ENCODE results near the gene RHOF. TPM values are rescaled to one million over a fixed set of nuclear protein-coding genes. Genes with fewer than 3 reads are reported as not detected.

Gene RHOF
- total RNA-seq, 4 donors from 2014 or later = 5.1 to 27.6 (median 13.1) TPM

DNA sequence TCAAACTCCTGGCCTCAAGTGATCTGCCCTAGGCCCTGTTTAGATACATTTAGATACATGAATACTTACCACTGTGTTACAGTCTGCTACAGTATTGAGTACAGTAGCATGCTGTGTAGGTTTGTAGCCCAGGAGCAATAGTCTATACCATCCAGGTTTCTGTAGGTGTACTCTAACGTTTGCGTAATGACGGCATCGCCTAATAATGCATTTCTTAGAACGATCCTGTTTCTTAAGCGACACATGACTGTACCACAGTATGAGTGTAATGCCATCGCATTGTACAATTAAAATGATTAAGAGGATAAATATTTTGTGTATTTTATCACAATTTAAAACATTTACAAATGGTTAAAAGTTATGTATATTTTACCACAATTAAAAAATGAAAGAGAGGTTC lies 62.0 kb downstream of the RHOF start:
- H3K9me3 ChIP-seq = no peaks in the 10 kb centered on the region
- TF ChIP-seq, protein P1, sequence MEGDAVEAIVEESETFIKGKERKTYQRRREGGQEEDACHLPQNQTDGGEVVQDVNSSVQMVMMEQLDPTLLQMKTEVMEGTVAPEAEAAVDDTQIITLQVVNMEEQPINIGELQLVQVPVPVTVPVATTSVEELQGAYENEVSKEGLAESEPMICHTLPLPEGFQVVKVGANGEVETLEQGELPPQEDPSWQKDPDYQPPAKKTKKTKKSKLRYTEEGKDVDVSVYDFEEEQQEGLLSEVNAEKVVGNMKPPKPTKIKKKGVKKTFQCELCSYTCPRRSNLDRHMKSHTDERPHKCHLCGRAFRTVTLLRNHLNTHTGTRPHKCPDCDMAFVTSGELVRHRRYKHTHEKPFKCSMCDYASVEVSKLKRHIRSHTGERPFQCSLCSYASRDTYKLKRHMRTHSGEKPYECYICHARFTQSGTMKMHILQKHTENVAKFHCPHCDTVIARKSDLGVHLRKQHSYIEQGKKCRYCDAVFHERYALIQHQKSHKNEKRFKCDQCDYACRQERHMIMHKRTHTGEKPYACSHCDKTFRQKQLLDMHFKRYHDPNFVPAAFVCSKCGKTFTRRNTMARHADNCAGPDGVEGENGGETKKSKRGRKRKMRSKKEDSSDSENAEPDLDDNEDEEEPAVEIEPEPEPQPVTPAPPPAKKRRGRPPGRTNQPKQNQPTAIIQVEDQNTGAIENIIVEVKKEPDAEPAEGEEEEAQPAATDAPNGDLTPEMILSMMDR (IDR thresholded peaks at IDR 0.05) = no peak
- TF ChIP-seq POLR2A (IDR thresholded peaks at IDR 0.05) = no peak
- no peaks in the 10 kb centered on the region for H3K4me1 ChIP-seq
- no peak overlapping the region for H3K27ac ChIP-seq
- H3K4me3 ChIP-seq = no peak overlapping the region
- no peaks in the 10 kb centered on the region for H3K36me3 ChIP-seq
- DNase-seq = no peak
- intact Hi-C loops (cut with DNase I; ENCODE audit: low total_unique reads) = no loop called here
- H3K27me3 ChIP-seq = no peaks in the 10 kb centered on the region

DNA sequence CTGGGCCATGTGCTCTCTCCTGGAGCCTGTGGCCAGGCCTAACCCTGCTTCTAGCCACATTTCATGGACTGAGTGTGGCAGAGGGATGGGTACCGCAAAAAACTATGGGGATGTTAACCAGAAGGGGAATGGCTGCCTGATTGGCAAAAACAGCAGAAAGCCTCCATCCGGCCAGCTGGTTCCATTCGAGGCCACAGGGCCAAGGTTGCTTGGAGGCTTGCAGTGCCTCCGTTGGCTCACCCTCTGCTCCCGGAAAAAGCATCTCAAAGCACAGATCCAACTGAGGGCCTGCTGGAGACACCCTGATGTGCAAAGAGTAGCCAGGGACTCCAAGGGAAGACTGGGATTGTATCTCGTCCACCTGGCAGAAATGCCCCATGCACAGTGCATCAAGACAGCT lies 64.5 kb downstream of the RHOF start:
- H3K9me3 ChIP-seq = no peaks in the 10 kb centered on the region
- H3K4me3 ChIP-seq = no peak overlapping the region
- DNase-seq = no peak
- no peaks in the 10 kb centered on the region for H3K36me3 ChIP-seq
- no peaks in the 10 kb centered on the region for H3K4me1 ChIP-seq
- TF ChIP-seq, protein P1 (IDR thresholded peaks at IDR 0.05) = no peak
- TF ChIP-seq POLR2A (IDR thresholded peaks at IDR 0.05) = no peak
- no peaks in the 10 kb centered on the region for H3K27me3 ChIP-seq
- no peak overlapping the region for H3K27ac ChIP-seq
- intact Hi-C loops (cut with DNase I; ENCODE audit: low total_unique reads) = no loop called here

Other genes with a start within 250 kb of the RHOF start
- 10 to 100 TPM in 3 of 4 donors, 1 to 10 TPM in 1; 6.1 to 78.0 (median 19.8) TPM for gene KDM2B, start 212.7 kb downstream of the RHOF start, total RNA-seq
- gene ORAI1, start 167.2 kb downstream of the RHOF start, total RNA-seq = 10 to 100 TPM in 3 of 4 donors, 1 to 10 TPM in 1; 1.8 to 20.0 (median 13.8) TPM
- gene MORN3, start 124.0 kb downstream of the RHOF start, total RNA-seq = 1 to 10 TPM in 1 of 4 donors, under 1 TPM in 1, not detected in 2; 0.27 to 1.9 TPM
- 10 to 100 TPM in 3 of 4 donors, 1 to 10 TPM in 1; 1.0 to 35.2 (median 19.6) TPM for gene TMEM120B, start 80.9 kb downstream of the RHOF start, total RNA-seq
- gene SETD1B, start 10.3 kb upstream of the RHOF start, total RNA-seq = 10 to 100 TPM in 1 of 4 donors, 1 to 10 TPM in 3; 1.3 to 63.6 (median 5.6) TPM
- 1 to 10 TPM in 1 of 4 donors, not detected in 3; 1.9 TPM for gene HPD, start 65.2 kb upstream of the RHOF start, total RNA-seq
- 100 to 1,000 TPM in 1 of 4 donors, 10 to 100 TPM in 2, 1 to 10 TPM in 1; 2.4 to 312 (median 46.0) TPM for gene PSMD9, start 95.1 kb upstream of the RHOF start, total RNA-seq
- 100 to 1,000 TPM in 1 of 4 donors, 10 to 100 TPM in 2, 1 to 10 TPM in 1; 5.9 to 135 (median 12.7) TPM for gene CFAP251, start 124.9 kb upstream of the RHOF start, total RNA-seq
- 10 to 100 TPM in 1 of 4 donors, 1 to 10 TPM in 1, under 1 TPM in 2; 0.26 to 12.2 (median 4.2) TPM for gene BCL7A, start 228.2 kb upstream of the RHOF start, total RNA-seq